NCI-H69 (cell line): ENCODE measurements around the gene TRA2B.

Source experiments
- DNase-seq: peaks from one replicate; lab custom pipeline; 2025; lab: John Stamatoyannopoulos, UW

The TRA2B gene

DNA sequence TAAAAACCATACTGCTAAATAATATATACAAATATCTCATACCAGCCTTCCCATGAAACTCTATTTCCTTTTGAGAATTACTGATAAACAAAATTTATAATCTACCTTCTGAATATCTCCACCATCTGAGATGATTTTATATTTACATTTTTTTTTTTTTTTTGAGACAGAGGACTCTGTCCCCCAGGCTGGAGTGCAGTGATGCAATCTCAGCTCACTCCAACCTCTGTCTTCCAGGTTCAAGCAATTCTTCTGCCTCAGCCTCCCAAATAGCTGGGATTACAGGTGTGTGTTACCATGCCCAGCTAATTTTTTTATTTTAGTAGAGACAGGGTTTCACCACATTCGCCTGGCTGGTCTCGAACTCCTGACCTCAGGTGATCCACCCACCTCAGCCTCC is 70.2 kb downstream of the TRA2B start:
- no peak for DNase-seq

DNA sequence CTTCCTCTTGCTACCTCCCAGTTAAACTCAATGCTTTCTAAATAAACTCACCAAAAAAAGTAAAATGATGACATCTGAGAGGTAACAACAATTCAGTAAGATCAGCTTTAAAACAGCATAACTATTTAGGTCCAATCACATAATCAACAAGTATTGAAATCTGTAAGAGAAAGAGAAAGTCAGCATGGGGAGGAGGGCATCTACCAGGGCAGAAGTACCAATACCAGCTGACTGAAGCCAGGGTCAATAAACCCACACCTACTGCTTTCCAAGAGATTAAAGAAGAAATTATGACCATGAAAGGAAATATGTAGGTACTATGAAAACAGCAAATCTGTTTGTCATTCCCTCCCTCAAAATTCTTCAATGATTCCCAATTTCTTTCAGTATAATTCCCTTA is 70.8 kb downstream of the TRA2B start:
- no peak for DNase-seq

DNA sequence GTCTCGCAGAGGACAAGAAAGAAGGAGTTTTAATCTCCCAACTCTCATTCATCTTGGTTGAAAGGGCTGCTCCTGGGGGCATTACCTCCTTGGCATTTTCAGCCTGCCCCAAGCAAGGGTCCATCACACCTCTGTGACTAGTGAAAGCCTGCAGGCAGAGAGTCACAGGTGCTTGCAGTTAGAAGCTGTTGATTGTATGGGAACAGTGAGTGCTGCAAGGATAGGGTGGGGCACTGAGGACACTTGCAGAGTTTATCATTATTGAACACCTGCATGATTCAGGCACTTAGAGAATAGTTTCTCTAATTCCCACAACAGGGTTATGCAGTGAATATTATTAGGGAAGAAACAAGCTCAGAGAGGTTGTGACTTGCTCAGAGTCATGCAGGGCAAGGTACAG is 71.3 kb downstream of the TRA2B start:
- no peak for DNase-seq
